Thyroid gland (tissue), 4 donors: ENCODE measurements around the gene BMERB1.

Experiments used
- CTCF ChIP-seq, 6 experiments: fragments of 200-600 bp in 3 of 6; fragments of 450-650 bp in 3 of 6; sonication (generic) in 3 of 6; IDR thresholded peaks; one replicate each; pipeline ENCODE4 v1.5.1; 2016 to 2019; ENCODE audit warnings: antibody characterized with exemption in 6 of 6, mild to moderate bottlenecking in 2 of 6, inconsistent platforms in 1 of 6, moderate library complexity in 1 of 6
- POLR2A ChIP-seq, 2 donors: fragments of 450-650 bp; IDR thresholded peaks; one replicate each; pipeline ENCODE4 v1.6.1; 2017; ENCODE audit warnings: antibody characterized with exemption in 2 of 2, mild to moderate bottlenecking in 2 of 2, moderate library complexity in 1 of 2

GRCh38 chr16:15536843-15537242 lies 102.5 kb downstream of the BMERB1 start:
- TF ChIP-seq POLR2A (IDR thresholded peaks at IDR 0.05) (no peak), CTCF (IDR thresholded peaks at IDR 0.05) (no peak)
